ENCODE measurements around the gene TALDO1. TPM values are rescaled to one million over a fixed set of nuclear protein-coding genes. Genes with fewer than 3 reads are reported as not detected.

The TALDO1 gene
- total RNA-seq, 1 donor from 2014 or later = 77.9 TPM

DNA sequence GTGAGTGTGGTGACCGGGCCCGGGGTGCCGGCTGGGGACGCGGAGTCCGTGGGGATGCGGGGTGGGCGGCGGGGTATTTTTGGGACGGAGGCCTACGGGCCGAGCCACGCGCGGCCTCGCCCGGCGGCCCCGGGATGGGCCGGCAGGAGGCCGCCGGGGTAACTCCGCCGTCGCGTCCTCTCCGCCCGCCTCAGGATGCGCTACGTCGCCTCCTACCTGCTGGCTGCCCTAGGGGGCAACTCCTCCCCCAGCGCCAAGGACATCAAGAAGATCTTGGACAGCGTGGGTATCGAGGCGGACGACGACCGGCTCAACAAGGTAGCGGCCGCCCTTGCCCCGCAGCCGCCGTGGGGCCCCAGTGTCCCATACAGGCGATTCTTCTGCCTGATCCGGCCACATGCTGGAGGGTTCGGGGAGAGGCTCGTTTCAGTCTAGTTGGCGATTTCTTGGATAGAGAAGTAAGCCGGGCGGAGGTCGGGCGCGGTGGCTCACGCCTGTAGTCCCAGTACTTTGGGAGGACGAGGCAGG, 62.8 kb downstream of the TALDO1 start:
- DNase-seq (ENCODE audit: low spot score in 2 of 2) (no peak), FAIRE-seq (no peak)

GRCh38 chr11:811446-812245, 64.4 kb downstream of the TALDO1 start:
- FAIRE-seq (no peak), DNase-seq (ENCODE audit: low spot score in 2 of 2) (no peak)

DNA sequence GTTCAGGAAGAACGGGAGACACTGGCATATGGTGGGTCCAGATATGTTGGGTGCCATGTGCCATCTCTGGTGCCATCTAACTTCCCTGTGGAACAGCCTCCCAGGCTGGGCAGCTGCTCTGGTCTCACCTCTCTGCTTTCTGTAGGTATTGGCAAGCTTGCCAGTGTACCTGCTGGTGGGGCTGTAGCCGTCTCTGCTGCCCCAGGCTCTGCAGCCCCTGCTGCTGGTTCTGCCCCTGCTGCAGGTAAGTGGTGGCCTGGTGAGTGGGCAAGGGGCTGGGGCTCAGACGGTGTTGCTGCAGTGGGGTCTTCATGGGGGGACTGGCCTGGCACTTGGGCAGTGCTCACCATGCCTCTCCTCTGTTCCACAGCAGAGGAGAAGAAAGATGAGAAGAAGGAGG, 65.1 kb downstream of the TALDO1 start:
- DNase-seq (ENCODE audit: low spot score in 2 of 2) (no peak), FAIRE-seq (no peak)

- DNase-seq (ENCODE audit: low spot score in 2 of 2) = no peak
Measured at GRCh38 chr11:813072-813455, 65.8 kb downstream of the TALDO1 start.

DNA sequence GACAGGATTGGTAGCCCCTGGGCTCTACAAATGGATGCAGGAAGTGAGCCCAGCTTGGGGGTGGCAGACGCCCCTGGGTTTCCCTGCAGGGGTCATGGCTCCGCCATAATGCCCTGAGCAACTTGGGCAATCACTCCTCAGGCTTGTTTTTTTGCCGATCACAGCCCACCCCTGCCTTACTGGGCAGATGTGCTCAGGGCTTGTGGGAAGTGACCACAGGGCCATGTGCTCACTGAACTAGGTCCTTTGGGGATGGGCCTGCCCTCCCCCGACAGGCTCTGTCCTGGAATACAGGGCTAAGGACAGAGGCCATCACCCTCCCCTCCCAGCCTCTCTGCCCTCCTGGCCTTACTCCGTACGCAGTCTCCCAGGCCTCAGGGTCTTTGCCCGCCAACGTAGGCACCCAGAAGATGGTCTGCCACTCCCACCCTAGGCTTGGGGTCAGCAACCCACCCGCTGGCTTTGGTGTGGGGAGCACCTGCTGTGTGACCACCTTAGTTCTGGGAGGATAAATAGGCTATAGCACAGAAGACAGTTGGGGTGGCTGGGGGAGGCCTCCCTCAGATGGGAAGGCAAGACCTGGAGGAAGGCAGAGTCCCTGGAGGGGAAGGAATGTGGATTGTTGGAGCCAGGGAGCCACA, 66.3 kb downstream of the TALDO1 start:
- no peak for FAIRE-seq
- no peak for DNase-seq (ENCODE audit: low spot score in 2 of 2)

More at GRCh38 chr11:813072-813455, 65.8 kb downstream of the TALDO1 start:
- FAIRE-seq = no peak

Small RNA genes within 50 kb of the gene (small RNA-seq; reads per million reads assigned to genes)
- not detected for gene SNORA52

Other genes starting within 250 kb of the TALDO1 start
- gene RNH1, start 240.2 kb upstream of the TALDO1 start, total RNA-seq = 38.7 TPM
- 43.6 TPM for gene HRAS, start 211.9 kb upstream of the TALDO1 start, total RNA-seq
- gene LRRC56, start 209.9 kb upstream of the TALDO1 start, total RNA-seq = 1.2 TPM
- gene LMNTD2, start 186.7 kb upstream of the TALDO1 start, total RNA-seq = not detected
- gene RASSF7, start 186.5 kb upstream of the TALDO1 start, total RNA-seq = 2.0 TPM
- 30.6 TPM for gene PHRF1, start 171.0 kb upstream of the TALDO1 start, total RNA-seq
- gene IRF7, start 131.5 kb upstream of the TALDO1 start, total RNA-seq = 0.82 TPM
- gene CDHR5, start 122.5 kb upstream of the TALDO1 start, total RNA-seq = not detected
- gene SCT, start 120.3 kb upstream of the TALDO1 start, total RNA-seq = not detected
- gene DRD4, start 110.2 kb upstream of the TALDO1 start, total RNA-seq = not detected
- gene DEAF1, start 52.2 kb upstream of the TALDO1 start, total RNA-seq = 60.3 TPM
- 11.8 TPM for gene TMEM80, start 51.6 kb upstream of the TALDO1 start, total RNA-seq
- 0.41 TPM for gene EPS8L2, start 41.2 kb upstream of the TALDO1 start, total RNA-seq
- 21.2 TPM for gene GATD1, start 30.0 kb downstream of the TALDO1 start, total RNA-seq
- 7.3 TPM for gene CEND1, start 42.6 kb downstream of the TALDO1 start, total RNA-seq
- gene SLC25A22, start 50.8 kb downstream of the TALDO1 start, total RNA-seq = 14.7 TPM
- 5.7 TPM for gene PIDD1, start 57.8 kb downstream of the TALDO1 start, total RNA-seq
- 210 TPM for gene RPLP2, start 62.5 kb downstream of the TALDO1 start, total RNA-seq
- gene PNPLA2, start 71.5 kb downstream of the TALDO1 start, total RNA-seq = 5.3 TPM
- gene CRACR2B, start 80.5 kb downstream of the TALDO1 start, total RNA-seq = 0.82 TPM
- 34.6 TPM for gene CD151, start 85.5 kb downstream of the TALDO1 start, total RNA-seq
- 17.5 TPM for gene POLR2L, start 95.1 kb downstream of the TALDO1 start, total RNA-seq
- 14.3 TPM for gene TSPAN4, start 95.4 kb downstream of the TALDO1 start, total RNA-seq
- gene CHID1, start 163.3 kb downstream of the TALDO1 start, total RNA-seq = 17.5 TPM
- gene AP2A2, start 178.4 kb downstream of the TALDO1 start, total RNA-seq = 34.6 TPM